Thyroid gland (tissue), 4 donors: ENCODE data around the gene KRTAP4-4.

Source experiments
- POLR2A ChIP-seq, 2 donors: fragments of 450-650 bp; IDR thresholded peaks; one replicate each; pipeline ENCODE4 v1.6.1; 2017; ENCODE audit warnings: antibody characterized with exemption in 2 of 2, mild to moderate bottlenecking in 2 of 2, moderate library complexity in 1 of 2
- TF ChIP-seq, protein P1 (sequence below), 6 experiments: fragments of 200-600 bp in 3 of 6; fragments of 450-650 bp in 3 of 6; sonication (generic) in 3 of 6; IDR thresholded peaks; one replicate each; pipeline ENCODE4 v1.5.1; 2016 to 2019; ENCODE audit warnings: antibody characterized with exemption in 6 of 6, mild to moderate bottlenecking in 2 of 6, inconsistent platforms in 1 of 6, moderate library complexity in 1 of 6

DNA sequence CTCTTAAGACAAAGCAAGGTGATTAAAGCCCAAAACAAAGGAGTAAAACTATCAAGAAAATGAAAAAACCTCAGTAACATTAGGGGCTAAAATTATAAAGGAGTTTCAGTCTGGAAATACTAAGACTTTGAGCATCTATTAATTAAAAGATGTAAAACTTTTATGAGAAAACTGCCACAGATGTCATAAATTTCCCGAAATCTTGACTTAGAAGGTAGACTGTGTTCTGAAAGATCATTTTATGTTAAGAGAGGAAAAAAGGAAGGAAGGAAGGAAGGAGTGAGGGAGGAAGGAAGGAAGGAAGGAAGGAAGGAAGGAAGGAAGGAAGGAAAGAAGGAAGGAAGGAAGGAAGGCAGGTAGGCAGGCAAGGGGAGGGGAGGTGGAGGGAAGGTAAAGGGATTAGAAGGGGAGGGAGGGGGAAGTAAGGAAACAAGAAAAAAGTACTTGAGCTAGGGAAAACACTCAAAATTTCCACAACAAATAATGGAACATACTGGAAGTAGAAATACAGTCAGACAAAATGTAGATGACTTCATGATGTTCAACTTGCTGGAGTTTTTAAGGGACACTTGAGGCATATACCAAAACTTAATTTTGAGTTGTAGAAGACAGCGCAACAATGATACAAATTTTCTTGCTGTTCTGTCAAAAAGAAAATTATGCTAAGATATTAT lies 12.9 kb downstream of the KRTAP4-4 start:
- no peak for TF ChIP-seq POLR2A (IDR thresholded peaks at IDR 0.05)
- TF ChIP-seq, protein P1, sequence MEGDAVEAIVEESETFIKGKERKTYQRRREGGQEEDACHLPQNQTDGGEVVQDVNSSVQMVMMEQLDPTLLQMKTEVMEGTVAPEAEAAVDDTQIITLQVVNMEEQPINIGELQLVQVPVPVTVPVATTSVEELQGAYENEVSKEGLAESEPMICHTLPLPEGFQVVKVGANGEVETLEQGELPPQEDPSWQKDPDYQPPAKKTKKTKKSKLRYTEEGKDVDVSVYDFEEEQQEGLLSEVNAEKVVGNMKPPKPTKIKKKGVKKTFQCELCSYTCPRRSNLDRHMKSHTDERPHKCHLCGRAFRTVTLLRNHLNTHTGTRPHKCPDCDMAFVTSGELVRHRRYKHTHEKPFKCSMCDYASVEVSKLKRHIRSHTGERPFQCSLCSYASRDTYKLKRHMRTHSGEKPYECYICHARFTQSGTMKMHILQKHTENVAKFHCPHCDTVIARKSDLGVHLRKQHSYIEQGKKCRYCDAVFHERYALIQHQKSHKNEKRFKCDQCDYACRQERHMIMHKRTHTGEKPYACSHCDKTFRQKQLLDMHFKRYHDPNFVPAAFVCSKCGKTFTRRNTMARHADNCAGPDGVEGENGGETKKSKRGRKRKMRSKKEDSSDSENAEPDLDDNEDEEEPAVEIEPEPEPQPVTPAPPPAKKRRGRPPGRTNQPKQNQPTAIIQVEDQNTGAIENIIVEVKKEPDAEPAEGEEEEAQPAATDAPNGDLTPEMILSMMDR (IDR thresholded peaks at IDR 0.05): no peak
